ENCODE data around the gene TDG. TPM values are rescaled to one million over a fixed set of nuclear protein-coding genes. Genes with fewer than 3 reads are reported as not detected.
A peak's percentile ranks its signal among the peaks of the same experiment; 100 is the strongest.

TDG gene
- total RNA-seq: 34.9 and 35.5 TPM in 2 replicates

- TF ChIP-seq CTCF (IDR thresholded peaks at IDR 0.05; ENCODE audit: insufficient read depth, low read length, poor library complexity, severe bottlenecking): peak; percentile 12
- peak within 1 kb of the TSS; percentile 96 for H3K4me3 ChIP-seq (ENCODE audit: low read depth, low read length)
- no peaks in the 10 kb centered on the region for H3K27me3 ChIP-seq (ENCODE audit: control insufficient read depth, insufficient read depth, low read length)
- DNase-seq (ENCODE audit: low read depth): peak; percentile 95
- no peaks in the 10 kb centered on the region for H3K36me3 ChIP-seq (ENCODE audit: control insufficient read depth, insufficient read depth, low read length)
These were observed at the start of gene TDG for GRCh38 chr12:103965590-103966504. TDG (plus strand) TSS chr12:103965872; CDS start chr12:103966038, 166 bp downstream.

GRCh38 chr12:103917873-103918272 is 47.8 kb upstream of the TDG start:
- Histone ChIP-seq H3K27me3 (ENCODE audit: control insufficient read depth, insufficient read depth, low read length) (no peaks in the 10 kb centered on the region), H3K36me3 (ENCODE audit: control insufficient read depth, insufficient read depth, low read length) (no peaks in the 10 kb centered on the region), H3K4me3 (ENCODE audit: low read depth, low read length) (no peak overlapping the region)
- DNase-seq (ENCODE audit: low read depth): no peak
- TF ChIP-seq CTCF (IDR thresholded peaks at IDR 0.05; ENCODE audit: insufficient read depth, low read length, poor library complexity, severe bottlenecking): no peak

- no peaks in the 10 kb centered on the region for H3K36me3 ChIP-seq (ENCODE audit: control insufficient read depth, insufficient read depth, low read length)
- DNase-seq (ENCODE audit: low read depth): peak; percentile 56
- H3K27me3 ChIP-seq (ENCODE audit: control insufficient read depth, insufficient read depth, low read length): no peaks in the 10 kb centered on the region
- no peak for TF ChIP-seq CTCF (IDR thresholded peaks at IDR 0.05; ENCODE audit: insufficient read depth, low read length, poor library complexity, severe bottlenecking)
- H3K4me3 ChIP-seq (ENCODE audit: low read depth, low read length): no peak overlapping the region
These were observed 40.7 kb upstream of the TDG start for GRCh38 chr12:103924761-103925641.

- Histone ChIP-seq H3K36me3 (ENCODE audit: control insufficient read depth, insufficient read depth, low read length) (peaks cover 1% of the 10 kb centered on the region), H3K27me3 (ENCODE audit: control insufficient read depth, insufficient read depth, low read length) (no peaks in the 10 kb centered on the region), H3K4me3 (ENCODE audit: low read depth, low read length) (peak overlapping the region; percentile 56)
- TF ChIP-seq CTCF (IDR thresholded peaks at IDR 0.05; ENCODE audit: insufficient read depth, low read length, poor library complexity, severe bottlenecking): no peak
- DNase-seq (ENCODE audit: low read depth): no peak
These were observed 37.0 kb upstream of the TDG start for GRCh38 chr12:103928682-103929045.

- Histone ChIP-seq H3K36me3 (ENCODE audit: control insufficient read depth, insufficient read depth, low read length) (peaks cover 1% of the 10 kb centered on the region), H3K27me3 (ENCODE audit: control insufficient read depth, insufficient read depth, low read length) (no peaks in the 10 kb centered on the region), H3K4me3 (ENCODE audit: low read depth, low read length) (peak overlapping the region; percentile 56)
- no peak for TF ChIP-seq CTCF (IDR thresholded peaks at IDR 0.05; ENCODE audit: insufficient read depth, low read length, poor library complexity, severe bottlenecking)
- DNase-seq (ENCODE audit: low read depth): peak; percentile 69
These were observed 36.5 kb upstream of the TDG start for GRCh38 chr12:103929046-103929783.

Data from kidney epithelial cell (primary cell).